ENCODE results near the gene SLC35D1.
"Not testable (repeated sequence)": the region's sequence is repeated elsewhere in the genome, so short reads cannot be mapped to it uniquely, and the experiment has no call there.

SLC35D1 gene

DNA sequence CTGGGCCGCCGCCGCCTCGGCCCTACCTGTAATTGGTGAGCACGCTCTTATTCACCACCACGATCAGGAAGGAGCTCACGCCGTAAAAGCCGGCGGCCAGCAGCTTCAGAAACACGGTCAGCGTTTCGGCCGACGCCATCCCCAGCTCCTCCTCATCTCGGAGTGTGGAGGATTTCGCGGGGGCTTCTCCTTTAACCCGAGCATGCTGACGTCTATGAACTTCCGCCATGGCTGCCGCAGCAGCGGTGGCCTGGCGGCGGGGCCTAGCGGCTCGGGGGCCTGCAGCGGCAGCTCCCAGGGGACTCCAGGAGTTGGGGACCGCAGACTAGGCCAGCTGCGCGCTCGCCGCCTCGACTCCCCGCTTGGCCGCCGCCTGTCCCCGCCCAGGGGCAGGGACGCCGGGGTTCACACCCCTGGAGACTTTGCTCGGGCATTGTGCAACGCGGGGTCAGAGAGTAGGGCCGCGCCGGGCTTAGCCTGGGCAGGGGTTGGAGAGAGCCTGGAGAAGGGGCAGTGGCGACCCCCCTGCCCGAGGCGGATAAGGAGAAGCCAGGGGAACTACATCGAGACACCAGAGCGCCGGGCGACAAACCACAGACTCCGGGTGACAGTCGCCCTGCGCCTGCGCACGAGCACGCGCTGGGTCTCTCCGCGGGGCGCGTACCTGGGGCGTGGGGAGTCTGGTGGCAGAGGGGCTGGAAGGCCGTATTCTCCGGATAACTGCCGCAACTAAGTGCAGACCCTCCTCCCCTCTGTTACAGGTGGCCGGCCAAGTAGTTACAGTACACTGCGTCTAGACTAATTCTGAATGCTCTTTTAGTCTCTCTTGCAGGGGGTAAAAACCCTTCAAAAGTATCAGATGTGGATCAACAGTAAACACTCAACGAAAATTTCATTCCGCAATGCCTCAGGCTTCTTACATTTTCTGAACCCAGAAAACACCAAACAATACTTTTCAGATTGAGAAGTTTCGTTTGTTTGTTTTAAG, at the start of gene SLC35D1:
Gene SLC35D1 (minus strand): TSS at position 364 of the 988 bp plus-strand sequence. CDS start 135 bp downstream, at position 229.
- DNase-seq (ENCODE audit: low read depth in 1 of 2, low spot score in 1 of 2) = peak; percentile 60 to 75

DNA sequence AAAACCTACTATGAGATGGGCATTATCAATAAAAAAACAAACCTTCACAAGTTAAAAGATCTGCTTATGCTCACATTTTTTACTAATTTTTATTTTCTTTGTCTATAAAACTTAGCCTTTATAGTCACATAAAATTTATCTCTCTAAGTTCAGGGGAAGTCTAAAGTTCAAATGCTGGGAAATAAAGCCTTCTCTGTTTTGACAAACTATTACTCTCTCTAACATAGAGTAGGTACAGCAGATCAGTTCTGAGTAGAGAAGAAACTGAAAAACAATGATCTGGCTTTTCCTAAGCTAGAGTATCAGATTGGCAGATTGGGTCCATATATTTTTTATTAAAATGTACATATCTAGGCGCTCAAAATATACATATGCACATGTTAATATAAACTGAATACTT, 49.6 kb upstream of the SLC35D1 start:
- DNase-seq (ENCODE audit: low read depth in 1 of 2, low spot score in 1 of 2) = no peak

DNA sequence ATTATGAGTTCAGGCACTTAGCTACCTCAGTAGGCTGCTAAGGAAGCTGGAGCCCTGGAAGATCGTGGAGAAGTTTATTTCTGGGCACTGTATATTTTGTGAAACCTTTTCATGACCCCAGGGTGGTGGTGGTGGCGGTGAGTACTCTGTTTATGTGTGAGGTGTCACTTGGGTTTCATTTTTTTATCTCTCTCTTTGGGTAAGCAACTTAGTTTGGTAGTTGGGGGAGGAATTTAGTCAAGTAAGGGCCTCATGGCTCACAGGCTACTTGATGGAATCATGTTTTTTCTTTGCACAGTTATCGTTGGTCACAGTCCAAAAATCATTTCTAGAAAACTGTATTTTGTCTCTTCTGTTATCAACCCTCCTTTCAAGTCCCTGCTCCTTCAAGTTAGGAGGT, 46.9 kb upstream of the SLC35D1 start:
- DNase-seq (ENCODE audit: low read depth in 1 of 2, low spot score in 1 of 2) = no peak

DNA sequence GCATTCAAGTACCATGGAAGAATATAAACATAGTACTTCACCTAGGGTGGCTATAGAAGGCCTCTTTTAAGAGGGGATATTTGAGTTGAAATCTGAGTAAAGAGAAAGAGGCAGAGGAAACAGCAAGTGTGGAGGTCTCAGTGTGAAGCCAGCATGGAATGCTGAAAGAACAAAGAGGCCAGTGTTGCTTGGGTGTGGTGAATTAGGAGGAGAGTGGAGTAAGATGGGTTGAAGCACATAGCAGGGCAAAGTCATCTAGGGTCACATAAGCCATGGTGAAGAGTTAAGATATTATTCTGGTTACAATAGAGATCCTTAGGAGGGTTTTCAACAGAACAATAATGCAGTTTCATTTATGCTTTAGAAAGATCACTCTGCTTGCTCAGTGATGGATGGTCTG, 43.4 kb upstream of the SLC35D1 start:
- DNase-seq (ENCODE audit: low read depth in 1 of 2, low spot score in 1 of 2) = no peak

DNA sequence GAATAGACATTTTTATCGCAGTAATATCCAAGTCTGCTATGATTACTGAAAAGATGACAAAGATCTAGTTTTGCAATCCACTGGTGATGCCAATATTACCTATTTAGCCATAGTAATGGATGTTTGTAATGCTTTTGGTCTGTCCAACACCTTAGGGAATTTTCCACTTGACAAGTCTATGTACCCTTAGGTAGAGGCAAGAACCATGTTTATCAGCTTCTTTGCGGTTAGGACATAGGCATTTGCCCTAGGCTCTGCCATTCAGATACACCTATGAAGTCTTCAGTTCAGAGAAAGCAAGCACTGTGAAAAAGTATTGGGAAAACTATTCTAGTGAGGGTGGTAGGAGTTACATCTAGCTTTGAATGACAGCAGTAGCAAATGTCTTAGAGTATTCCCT, 40.2 kb upstream of the SLC35D1 start:
- no peak for DNase-seq (ENCODE audit: low read depth in 1 of 2, low spot score in 1 of 2)

DNA sequence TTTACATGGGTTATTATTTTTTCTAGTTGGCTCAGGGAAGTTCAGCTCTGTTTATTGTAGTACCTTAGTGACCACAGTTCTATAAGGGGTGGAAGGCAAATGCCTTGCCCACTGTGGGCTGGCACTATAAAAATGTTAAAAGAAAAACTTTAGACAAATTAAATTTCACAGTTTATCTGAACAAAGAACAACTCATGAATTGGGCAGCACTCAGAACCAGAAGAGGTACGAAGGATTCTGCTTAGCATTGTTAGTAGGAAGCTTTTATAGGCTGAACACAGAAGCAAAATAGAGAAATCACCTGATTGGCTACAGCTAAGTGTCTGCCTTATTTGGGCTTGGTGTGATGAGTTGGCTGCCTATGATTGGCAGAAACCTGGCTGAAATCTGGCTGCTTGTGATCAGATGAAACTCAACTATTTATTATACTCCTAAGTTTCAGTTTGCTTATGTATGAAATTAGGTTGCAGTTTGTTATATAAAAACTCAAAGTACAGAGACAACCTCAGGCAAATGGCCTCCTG, 35.8 kb upstream of the SLC35D1 start:
- DNase-seq (ENCODE audit: low read depth in 1 of 2, low spot score in 1 of 2) = no peak

DNA sequence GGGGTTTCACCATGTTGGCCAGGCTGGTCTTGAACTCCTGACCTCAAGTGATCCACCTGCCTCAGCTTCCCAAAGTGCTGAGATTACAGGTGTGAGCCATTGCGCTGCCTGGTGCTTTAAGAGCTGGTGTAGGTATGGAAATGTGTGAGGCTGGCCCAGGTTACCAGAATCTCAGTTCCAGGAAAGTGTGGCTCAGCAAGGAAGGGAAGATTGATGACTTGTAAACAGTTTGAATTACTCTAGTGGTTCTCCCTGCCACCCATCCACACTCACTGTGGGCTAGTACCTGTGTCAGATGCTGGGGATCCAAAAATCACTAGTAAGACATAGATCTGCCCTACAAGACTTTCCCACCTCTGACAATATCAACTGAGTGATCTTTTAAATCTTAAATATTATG, 34.5 kb upstream of the SLC35D1 start:
- no peak for DNase-seq (ENCODE audit: low read depth in 1 of 2, low spot score in 1 of 2)

DNA sequence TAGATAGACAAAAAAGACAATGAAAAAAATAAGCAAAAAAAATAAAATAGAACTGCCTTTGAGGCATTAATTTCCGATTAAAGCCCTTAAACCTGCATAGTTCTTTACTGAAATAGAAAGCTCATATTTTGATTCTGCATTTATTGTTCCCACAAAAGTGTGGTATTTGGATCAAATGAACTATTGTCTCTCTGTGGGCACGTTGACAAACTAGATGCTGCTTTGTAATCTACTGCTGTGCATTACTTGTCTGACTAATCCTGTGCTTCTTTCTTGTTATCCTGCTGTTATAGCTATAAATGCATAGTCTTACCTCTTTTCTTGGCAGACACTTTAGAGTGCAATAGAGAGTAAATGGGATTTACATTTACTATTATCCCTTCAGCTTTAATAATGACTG, 31.4 kb upstream of the SLC35D1 start:
- no peak for DNase-seq (ENCODE audit: low read depth in 1 of 2, low spot score in 1 of 2)

DNA sequence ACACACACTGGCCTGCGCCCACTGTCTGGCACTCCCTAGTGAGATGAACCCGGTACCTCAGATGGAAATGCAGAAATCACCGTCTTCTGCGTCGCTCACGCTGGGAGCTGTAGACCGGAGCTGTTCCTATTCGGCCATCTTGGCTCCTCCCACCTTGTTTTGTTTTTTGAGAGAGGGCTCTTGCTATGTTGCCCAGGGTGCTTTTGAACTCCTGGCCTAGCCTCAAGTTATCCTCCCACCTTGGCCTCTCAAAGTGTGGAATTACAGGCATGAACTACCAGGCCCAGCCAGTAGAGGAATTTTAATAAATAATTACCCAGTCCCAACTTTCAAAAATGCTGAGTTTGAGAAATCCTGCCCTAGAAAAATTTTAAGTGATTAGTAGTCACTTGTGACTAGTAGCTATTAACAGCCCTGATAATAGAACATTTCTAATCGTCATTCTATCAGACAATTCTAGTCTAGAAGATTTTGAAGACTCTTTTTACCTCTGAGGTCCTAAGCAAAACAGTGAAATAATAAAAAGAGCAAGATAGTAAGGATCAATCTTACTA, 30.9 kb upstream of the SLC35D1 start:
- no peak for DNase-seq (ENCODE audit: low read depth in 1 of 2, low spot score in 1 of 2)

DNA sequence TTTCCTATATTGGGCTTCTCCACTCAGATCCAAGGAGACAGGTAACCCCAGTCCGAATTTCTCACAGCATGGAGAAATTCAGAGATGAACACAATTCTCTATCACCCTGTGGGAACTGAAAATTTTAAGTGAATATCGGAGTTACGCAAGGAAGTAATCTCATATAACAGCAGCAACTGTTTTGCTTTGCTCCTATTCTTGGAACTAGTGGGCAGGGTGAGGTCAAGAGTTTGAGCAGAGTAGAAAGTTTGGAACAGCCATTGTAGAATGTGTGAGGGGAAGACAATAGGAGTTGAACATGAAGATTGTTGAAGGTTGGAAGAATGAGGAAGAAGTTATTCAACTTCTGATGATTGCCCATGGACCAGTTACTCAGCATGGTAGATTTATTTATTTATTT, 24.3 kb upstream of the SLC35D1 start:
- DNase-seq (ENCODE audit: low read depth in 1 of 2, low spot score in 1 of 2) = no peak

DNA sequence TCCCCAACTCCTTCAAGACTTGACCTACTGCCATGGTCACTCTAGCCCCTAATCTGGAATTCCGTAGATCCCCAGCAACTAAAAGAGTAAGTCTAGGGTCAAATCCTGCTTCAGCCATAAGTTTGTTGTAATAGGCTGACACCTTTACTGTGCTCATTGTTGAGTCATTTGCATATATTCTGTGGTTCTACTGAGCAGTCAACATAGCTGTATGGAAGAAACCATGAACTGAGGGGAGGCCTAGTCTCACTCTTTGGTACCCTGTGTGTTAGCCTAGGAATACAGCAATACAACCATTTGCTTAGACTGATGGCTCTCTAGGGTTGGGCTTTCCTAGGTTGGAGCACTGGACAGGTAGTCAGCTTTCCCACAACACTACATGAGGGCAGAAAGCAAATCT, 23.6 kb upstream of the SLC35D1 start:
- no peak for DNase-seq (ENCODE audit: low read depth in 1 of 2, low spot score in 1 of 2)

DNA sequence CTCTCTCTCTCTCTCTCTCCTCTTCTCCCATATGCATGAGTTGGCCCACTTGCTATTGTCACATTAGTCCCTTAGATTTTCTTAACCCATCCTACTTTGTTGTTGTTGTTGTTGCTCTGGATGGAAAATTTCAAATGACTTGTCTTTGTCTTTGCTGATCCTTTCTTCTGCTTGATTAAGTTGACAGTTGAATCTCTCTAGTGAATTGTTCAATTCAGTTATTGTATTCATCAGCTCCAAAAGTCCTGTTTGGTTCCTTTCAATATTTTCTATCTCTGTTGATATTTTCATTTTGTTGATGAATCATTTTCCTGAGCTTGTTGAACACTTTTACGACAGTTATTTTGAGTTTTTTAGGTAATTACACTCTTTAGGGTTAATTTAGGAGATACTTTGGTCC, 18.8 kb upstream of the SLC35D1 start:
- no peak for DNase-seq (ENCODE audit: low read depth in 1 of 2, low spot score in 1 of 2)

DNA sequence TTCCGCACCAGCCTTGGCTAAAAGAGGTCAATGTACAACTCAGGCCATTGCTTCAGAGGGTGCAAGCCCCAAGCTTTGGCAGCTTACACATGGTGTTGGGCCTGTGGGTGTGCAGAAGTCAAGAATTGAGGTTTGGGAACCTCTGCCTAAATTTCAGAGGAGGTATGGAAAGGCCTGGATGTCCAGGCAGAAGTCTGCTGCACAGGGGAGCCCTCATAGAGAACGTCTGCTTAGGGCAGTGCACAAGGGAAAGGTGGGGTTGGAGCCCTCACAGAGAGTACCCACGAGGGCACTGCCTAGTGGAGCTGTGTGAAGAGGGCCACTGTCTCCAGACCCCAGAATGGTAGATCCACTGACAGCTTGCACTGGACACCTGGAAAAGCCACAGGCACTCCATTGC, 13.7 kb upstream of the SLC35D1 start:
- not testable (repeated sequence) for DNase-seq (ENCODE audit: low read depth in 1 of 2, low spot score in 1 of 2)

DNA sequence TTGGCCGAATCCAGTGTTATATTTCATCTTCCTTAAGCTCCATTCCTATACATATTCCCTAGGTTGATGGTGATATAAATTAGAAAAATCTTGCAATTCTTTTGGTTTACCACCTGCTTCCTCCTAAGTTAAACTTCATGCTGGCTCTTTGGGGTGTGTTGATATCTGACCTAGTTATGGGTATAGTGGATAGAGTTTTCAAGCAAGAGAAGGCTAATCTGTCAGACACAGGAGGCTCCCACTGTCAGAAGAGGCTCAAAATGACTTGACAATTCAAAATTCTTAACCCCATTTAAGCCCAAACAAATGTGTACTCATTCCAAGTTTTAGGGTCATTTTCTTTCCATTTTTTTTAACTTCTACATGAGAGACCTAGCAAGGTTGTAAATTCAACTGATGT, 8.5 kb upstream of the SLC35D1 start:
- DNase-seq (ENCODE audit: low read depth in 1 of 2, low spot score in 1 of 2) = no peak

DNA sequence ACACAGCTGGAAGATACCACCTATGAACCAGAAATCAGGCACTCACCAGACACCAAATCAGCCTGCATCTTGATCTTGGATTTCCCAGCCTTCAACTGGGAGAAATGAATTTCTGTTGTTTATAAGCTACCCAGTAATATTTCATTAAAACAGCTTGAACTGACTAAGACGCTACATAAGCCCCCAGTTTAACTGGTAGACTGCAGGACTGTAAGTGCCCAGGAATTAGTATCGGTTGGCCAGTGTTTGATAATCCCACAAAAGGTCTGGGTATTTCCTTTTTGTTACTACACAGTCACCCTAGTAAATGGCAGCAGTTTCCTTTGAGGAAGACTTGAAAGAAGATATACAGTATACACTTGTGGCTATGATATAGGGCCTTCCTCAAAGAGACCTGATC, 7.3 kb upstream of the SLC35D1 start:
- no peak for DNase-seq (ENCODE audit: low read depth in 1 of 2, low spot score in 1 of 2)

DNA sequence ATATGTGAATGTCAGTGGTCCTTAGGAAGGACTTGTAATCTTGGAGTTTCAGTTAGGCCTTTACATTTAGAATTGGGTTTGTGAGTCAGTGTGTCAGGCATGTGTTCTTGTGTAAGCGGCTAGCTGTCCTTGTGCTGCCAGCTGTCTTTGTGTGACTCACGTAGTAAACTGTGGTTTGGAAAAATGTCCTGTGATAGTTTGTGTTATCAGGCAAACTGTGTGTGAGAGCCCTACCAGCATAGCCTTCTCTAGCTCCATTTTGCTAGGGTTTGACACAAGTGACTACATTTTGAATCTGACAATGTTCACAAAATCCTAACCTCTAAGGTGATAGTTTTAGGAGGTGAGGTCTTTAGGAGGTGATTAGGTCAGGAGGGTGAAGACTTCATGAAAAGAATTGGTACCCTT, 6.9 kb upstream of the SLC35D1 start:
- DNase-seq (ENCODE audit: low read depth in 1 of 2, low spot score in 1 of 2) = no peak

DNA sequence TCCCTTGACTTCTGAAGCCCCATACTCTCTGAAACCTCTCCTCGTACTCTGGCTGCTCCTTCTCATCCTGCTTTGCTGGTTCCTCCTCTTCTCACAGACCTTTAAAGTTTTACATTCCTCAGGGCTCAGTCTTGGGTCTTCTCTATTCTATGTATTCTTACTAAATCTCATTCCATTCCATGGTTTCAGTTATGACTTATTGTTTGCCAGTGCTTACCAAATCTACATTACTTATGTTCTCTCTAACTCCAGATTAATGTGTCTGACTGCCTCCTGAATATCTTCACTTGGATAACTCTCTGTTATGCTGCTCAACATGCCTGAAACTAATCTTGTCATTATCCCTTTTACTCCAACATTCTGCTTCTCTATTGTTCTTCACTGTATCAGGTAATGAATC, 5.4 kb upstream of the SLC35D1 start:
- DNase-seq (ENCODE audit: low read depth in 1 of 2, low spot score in 1 of 2) = no peak

DNA sequence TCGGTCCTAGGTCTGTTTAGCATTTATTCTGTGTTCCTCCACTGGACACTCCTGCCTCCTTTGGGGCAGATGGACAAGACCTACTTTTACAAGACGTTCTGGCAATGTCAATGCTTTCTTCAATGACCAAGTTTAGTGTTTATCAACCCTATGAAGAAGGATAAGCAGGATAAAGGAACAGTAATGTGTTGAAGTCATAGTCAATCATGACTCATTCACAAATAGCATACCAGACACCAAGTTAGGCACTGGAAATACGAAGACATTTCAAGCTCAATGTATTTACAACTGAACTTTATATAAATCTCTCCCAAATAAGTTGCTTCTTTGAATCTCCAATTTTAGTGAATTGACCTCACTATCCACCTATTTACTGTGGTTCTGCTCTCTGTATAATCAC, 4.8 kb upstream of the SLC35D1 start:
- no peak for DNase-seq (ENCODE audit: low read depth in 1 of 2, low spot score in 1 of 2)

DNA sequence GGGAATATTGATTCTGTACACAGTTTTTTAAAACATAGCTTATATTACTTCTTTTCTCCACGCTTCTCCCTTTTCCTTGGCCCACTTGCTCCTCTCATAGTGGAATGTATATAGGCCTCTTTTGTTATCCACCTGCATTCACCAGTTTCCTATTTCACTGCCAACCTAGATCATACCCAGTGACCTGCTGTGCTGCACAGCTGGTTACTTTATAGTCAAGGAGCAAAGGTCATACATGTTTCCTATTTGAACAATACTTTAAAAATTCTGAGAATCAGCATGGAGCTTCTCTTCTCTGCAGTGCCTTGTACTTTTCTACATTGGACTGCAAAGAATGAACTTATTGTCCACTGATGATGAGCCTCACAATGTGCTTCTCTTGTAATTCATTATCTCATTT, 4.3 kb upstream of the SLC35D1 start:
- no peak for DNase-seq (ENCODE audit: low read depth in 1 of 2, low spot score in 1 of 2)

DNA sequence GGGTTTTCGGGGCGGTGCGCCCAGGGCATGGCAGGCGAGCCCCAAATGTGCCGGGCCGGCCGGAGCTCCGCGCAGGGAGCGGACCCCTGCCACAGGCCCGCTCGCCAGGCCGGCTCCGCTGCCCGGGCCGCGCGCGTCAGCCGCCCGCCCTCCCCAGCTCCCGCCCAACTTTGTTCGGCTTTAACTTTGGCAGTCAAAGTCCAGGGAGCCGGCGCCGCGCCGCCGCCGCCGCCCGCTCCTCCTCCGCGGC, 488 bp downstream of the SLC35D1 start:
- DNase-seq (ENCODE audit: low read depth in 1 of 2, low spot score in 1 of 2) = peak in 1 of 2 donors; percentile 12

DNA sequence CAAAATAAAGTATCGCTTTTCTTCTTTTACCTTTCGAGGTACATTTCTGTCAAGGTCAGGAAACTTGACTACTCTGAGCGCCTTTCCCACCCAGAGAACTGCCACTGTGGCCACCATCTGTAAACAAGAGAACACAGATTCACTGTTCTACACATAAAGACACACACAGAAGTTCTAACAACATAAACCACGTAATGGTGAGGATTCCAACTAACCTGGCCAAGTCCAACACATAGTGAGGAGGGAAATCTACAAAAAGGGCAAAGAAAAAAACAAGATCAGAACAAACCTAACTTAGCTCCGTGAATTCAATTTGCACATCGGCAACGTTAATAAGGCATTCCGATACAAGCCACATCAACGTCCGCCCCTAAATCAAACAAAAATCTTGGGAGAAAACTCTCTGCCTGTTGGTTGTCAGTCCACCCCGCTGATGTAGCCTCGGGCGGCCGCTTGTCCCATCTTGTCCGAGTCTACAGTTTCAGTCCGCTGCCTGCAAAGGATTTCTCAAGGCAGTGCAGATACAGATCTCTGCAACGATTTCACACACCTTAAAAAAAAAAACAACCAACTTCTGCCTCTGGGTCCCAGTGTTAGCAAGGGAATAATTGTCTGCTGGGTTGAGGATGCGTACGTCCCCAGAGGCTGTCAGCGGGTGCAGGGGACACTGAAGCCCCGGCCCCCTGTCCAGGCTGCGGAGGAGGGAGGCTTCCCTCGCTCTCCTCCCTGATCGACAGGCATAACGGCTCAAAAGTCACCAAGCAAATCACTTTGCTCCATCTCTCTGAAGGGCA, 1.0 kb downstream of the SLC35D1 start:
- DNase-seq (ENCODE audit: low read depth in 1 of 2, low spot score in 1 of 2) = no peak

DNA sequence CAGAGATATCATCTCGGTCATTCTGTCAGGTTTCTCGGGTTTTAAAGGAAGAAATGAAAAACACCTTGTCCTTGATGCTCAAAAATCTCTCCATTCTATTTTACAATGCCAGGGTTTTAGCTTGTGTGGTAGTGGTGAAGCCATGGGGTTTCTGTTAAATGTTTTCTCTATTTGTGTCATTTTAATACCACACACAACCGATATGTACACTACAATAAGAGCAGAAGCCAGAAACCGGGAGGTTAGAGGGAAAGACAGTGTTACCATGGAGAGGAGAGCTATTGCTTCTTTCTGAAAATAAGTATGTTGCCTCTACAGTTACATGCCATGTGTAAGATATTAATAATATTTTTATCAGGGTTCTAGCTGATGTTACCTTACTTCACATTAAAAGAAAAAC, 2.8 kb downstream of the SLC35D1 start:
- no peak for DNase-seq (ENCODE audit: low read depth in 1 of 2, low spot score in 1 of 2)
